Measurements from ENCODE around the gene PIK3R5.

PIK3R5 gene

DNA sequence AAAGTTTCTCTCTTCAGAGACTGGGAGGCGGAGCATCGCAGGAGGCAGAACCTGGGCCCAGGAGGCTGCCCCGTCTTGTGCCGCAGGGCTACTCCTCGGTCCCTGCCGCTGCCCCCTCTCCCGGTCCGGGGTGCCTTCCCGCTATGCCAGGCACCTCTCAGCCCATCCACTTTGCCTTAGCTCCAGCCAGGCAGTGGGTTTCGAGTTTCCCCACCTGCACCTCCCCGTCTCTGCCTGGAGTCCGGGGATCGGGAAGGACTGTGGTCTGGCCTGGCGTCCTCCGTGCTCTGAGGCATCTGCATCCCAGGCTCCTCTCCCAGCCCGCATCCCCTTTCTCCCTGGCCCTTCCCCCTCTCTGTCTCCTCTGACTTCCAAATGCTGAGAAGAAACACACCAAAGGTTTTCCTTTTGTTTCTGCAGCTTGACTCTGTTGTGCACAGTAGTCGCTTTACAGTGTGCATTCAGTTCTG is 71.3 kb downstream of the PIK3R5 start:
- no peak for DNase-seq

DNA sequence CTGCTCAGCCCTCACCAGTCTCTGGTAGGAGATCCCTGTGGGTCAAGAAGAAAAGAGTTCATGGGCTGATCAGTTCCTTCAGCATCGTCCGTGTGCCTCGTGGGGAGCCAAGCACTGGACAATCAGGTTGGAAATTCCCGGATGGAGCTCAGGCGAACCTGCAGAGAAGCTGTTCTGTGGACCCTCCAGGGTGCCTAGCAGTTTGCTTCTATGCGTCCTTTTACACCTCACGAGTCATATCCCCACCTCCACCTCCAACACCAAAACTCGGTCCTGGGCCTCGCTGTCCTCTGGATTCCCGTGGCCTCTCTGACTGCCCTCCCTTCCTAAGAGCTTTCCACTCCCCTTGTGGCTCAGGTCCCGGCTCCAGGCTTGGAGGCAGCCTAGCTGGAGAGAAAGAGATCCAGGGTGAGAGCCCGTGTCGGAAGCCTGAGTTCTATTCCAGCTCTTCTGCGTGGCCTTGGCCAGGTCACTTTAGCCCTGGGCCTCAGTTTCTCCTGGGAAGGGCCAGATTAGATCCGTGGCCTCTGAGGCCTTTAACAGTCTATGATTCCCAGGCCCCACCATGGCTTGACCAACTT is 71.8 kb downstream of the PIK3R5 start:
- DNase-seq, result no peak

DNA sequence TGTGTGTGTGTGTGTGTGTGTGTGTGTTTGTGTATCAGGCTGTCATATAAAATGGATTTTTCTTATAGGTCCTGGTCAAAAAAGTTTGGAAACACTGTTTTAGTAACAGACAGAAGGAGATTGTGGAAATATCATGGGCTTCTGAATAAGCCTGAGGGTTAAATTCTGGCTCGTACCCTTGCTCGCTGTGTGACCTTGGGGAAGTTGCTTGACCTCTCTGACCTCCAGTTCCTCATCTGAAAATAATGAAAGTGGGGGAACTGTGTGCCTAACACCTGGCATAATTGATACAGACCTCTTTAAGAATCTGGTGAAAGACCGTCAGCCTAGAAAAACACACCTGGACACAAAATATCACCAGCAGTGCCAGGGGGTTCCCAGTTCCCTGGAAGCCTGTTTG is 72.4 kb downstream of the PIK3R5 start:
- no peak for DNase-seq

DNA sequence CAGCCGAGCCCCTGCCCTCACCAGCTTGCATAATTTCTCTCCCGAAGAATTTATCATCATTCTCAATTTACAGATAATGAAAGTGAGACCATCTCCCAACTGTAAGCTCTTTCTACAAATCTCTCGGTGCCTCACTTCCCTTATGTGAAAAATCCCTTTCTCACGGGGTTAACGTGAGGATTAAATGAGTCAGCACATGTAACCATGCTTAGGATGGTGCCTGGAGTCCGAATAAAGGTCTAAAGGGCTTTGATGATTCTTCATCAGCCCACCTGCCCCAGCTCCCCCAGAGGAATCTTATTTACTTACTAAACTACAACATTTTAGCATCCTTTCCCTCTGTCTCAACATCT is 73.2 kb downstream of the PIK3R5 start:
- DNase-seq, result no peak

DNA sequence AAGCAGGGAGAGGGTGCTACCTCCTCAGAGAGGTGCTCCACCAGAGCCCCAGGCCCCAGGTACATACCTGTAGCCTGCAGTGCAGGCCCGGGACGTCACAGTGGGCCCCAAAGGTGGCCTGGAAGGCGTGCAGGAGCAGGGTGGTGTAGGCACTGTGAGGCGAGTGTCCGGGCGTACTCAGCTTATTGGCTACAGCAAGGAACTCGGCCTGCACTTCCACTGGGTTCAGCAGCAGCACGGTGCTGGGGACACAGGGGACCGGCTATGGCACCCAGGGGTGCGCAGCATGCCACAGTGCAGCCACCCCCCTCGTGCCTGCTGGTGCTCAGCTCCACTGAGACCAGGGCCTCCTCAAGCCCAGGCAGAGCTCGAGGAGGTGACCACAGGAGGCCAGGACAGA is 74.8 kb downstream of the PIK3R5 start:
- no peak for DNase-seq

DNA sequence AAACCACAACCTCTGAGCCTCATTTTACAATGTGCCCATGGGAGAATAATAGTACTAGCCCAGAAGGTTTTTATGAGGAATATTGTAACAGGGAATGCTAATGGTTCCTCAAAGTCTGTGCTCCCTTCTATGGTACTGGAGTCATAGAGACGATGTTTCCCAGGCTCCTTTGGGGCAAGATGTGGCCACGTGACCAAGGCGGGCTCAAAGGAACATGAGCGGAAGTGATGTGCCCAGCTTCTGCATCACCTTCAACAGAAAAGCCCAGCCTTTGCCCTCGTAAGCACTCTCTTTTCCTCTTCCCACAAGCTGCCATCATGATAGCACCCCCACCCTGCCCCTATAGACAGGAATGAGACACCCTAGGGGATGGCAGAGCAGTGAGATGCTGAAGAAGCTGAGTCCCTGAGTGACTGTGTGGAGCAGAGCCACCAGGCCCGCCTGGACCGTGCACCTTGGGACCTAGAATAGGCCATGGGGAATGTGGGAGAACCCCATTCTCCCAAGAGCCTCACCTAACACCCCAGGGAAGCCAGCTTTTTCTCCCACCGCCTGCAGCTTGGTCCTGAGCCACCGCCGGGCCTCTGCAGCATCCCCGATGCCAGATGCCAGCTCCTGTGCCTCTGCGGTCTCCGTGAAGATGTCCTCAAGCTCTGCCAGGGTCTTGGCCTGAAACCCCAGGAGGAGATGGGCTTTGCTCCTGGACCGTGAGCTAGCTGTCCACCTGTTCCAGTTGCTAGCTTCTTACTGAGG is 75.9 kb downstream of the PIK3R5 start:
- no peak for DNase-seq

DNA sequence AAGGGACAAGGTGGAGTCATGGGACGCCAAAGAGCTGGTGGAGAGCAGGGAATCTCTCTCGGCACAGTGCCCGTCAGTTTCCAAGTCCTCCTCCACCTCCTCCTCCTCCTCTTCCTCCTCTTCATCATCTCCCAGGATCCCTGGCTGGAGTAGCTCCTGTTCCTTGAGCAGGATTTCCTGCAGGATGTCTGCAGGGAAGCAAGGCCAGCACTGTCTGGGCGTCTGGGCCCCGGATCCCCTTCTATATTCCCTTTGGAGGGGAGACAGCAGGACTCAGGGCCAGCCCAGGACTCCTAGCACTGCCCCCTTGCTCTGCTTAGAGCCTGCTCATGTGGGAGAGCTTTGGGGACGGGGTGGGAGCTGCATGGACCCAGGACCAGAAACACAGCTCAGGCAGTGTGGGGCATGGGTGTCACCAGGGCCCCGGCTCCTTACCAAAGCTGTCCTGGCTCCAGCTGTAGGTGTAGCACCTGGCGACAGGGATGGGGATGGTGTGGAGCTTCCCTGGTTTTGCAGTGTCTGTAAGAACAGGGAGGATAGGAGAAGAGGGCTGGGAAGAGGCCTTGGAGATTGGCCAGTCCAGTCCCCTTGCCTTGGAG is 76.7 kb downstream of the PIK3R5 start:
- no peak for DNase-seq

DNA sequence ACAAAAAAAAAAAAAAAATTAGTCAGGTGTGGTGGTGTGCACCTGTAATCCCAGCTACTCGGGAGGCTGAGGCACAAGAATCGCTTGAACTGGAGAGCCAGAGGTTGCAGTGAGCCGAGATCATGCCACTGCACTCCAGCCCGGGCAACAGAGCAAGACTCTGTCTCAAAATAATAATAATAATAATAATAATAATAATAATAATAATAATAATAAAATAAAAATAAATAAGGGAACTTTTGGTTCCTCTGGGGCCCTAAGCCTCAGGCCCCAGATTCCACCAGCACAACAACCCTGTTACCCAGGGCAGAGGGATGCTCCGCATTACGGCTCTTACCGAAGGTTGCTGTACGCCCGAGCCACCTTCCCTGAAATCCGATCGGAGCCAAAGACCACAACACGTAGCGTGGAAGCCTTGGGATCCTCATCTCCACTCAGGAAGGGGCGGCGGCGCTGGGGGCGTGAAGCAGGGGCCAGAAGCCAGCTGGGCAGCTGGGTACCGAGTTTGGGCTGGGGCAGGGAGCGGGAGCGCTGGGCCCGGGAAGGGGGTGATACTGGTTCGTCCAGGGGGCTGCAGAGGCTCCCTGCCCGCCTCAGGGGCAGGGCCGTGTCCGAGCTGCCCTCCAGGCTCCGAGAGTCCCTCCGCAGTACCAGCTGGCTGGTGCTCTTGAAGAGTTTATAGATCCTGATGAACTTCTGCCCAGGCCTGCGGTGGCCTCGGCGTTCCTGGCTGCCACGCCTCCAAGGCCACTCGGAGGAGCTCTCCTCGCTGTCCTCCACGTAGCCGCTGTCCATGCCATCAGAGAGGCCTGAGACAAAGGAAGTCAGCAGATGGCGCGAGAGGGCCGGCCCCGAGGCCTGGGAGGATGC is 77.4 kb downstream of the PIK3R5 start:
- DNase-seq, result no peak

DNA sequence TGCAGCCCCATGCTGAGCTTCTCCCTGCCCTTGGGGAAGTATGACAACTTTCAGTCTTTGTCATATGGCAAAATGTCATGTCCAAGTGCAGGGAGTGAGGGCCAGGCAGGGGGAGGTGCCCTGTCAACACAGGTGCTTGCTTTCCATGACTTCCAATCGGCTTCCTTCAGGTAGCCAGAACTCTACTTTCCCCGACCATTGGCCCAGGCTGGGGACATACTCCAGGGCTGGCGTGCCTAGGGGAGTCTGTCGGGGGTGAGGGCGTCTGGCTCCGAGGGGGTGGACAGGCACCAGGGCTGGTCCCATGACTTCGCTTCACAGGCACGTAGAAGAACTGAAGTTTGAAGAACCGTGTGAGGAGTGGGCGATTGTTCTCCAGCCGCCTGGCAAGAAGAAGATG is 78.2 kb downstream of the PIK3R5 start:
- no peak for DNase-seq

DNA sequence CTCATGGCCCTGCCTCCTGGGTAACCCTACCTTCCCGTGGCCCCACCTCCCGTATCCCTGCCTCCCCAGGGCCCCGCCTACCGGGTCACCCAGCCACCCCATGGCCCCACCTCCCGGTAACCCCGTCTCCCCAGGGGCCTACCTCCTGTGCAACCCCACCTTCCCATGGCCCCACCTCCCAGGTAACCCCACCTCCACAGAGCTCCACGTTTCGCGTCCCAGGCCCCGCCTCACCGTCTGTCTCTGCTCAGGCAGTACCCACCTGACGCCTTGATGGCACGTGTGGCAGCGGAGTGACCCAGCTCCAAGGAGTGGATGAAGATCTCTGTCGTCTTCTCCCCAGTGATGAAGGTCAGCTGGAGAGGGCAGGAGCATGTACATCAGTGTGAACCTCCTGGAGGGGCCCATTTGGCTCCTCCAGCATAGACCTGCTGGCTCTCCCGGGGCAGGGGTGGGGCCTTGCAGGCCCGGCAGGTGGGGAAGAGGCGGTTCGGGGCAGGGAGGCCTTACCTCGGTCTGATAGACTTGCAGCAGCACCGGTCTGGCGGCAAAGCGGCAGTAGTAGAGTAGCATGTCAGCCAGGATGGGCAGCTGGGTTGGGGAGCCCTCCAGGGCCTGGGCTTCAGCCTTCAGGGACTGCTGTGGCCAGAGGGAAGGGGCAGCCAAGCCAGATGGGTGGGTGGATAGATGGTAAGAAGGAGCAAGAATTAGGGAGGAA is 79.4 kb downstream of the PIK3R5 start:
- DNase-seq, result no peak

DNA sequence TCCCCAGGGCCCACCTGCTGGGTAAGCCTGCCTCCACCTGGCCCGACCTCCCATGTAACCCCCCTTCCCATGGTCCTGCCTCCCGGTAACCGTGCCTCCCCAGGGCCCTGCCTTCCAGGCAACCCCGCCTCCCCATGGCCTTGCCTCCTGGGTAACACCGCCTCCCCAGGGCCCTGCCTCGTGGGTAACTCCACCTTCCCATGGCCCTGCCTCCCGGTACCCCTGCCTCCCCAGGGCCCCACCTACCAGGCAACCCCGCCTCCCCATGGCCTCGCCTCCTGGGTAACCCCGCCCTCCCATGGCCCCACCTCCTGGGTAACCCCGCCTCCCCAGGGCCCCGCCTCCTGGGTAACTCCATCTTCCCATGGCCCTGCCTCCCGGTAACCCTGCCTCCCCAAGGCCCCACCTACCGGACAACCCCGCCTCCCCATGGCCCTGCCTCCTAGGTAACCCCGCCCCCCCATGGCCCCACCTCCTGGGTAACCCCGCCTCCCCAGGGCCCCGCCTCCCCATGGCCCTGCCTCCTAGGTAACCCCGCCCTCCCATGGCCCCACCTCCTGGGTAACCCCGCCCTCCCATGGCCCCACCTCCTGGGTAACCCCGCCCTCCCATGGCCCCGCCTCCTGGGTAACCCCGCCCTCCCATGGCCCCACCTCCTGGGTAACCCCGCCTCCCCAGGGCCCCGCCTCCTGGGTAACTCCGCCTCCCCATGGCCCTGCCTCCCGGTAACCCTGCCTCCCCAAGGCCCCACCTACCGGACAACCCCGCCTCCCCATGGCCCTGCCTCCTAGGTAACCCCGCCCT is 80.1 kb downstream of the PIK3R5 start:
- peak; percentile 23 to 36 for DNase-seq

DNA sequence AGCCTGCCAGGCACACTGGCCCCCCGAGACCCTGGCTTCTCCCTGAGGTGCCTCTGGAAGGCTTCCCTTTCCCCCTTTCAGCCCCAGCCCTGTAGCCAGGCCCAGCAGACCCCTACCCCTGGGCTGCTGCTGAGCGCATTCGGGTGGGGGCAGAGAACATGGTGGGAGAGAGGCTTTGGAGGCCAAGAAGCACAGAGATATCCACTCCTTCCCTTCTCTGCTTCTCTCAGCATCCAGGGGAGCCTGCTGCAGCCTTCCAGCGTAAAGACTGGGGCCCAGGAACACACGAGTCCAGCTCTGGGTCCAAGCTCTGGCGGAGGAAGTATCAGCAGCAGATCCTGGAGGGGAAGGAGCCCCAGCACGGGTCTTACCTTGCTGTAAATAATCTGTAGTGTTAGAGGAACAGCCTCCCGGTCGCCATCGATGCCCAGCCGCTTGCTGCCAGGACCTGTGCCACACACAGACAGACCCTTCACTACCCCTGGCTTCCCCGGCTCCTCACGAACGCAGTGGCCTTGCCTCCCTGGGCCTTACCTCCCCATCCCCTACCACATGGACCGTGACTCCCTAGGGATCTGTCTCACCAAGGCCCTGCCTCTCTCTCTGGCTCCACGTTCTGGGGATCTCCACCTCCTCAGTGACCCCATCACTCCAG is 81.0 kb downstream of the PIK3R5 start:
- DNase-seq, result no peak

DNA sequence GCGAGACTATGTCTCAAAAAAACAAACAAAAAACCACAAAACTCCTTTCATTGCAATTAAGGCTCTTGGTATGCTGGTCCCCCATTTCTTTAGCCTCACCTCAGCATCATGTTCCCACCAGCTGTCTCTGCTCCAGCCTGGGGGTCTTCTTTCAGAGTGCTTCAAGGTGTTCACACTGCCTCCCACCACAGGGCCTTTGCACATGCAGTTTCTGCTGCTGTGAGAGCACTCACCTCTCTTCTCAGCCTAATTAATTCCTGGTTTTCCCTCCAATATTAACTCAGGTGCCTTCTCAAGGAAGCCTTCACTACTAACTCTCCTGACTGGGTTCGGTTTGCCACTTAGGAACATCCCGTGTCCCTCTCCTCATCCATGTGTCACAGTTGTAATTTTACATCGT is 82.2 kb downstream of the PIK3R5 start:
- DNase-seq, result no peak

DNA sequence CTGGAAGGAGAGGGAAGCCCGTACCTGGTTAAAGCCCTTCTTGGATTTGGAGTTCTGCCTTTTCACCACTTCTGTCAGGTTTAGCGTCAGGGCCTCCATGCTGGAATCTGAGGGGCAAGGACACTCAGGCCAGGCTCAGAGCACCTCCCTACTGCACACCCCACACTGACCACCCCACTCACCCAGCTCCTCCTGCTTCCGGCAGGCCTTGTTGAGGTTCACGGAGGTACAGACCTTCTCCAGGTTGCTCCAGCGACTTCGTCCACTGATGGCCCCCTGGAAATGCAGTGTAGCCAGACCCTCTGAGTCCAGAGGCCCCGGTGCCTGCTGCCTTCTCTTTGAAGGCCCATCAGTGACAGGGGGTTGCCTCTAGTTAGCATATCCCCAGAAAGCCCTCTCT is 83.9 kb downstream of the PIK3R5 start:
- no peak for DNase-seq

DNA sequence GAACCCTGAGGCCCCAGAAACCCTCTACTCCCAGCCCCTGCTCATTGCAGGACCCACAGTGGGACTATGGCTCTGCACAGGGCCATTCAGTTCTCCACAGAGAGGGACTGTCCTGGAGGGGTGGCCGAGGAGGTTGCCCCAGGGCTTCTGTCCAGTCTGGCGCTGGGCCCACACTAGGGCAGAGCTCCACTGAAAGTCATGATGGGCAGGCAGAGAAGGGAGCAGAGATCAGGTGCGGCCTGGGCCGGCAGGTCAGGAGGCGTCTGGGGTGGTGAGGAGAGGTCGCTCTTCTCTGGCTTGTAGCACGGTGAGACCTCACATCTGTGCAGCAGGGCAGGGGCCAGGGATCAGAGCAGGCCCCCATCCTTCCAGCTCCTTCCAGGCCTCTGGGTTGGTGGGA is 85.0 kb downstream of the PIK3R5 start:
- DNase-seq, result no peak

DNA sequence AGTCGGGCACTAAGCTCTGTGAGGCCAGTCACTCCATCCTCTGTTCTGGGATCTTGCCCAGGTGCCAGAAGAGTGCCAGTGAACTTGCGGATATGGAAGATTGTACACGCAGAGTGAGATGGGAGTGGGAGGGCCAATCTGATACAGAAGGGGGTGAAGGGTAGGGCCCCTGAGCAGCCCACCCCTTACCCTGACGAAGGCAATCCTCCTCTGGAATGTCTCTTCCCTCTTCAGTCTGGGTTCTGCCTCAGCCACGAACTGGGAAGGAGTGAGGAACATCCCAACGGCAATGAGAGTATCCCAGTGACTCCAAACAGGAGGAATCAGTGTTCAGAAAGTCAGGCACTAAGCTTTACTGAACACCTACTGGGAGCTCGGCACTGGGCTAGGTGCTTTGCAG is 86.1 kb downstream of the PIK3R5 start:
- DNase-seq, result no peak

DNA sequence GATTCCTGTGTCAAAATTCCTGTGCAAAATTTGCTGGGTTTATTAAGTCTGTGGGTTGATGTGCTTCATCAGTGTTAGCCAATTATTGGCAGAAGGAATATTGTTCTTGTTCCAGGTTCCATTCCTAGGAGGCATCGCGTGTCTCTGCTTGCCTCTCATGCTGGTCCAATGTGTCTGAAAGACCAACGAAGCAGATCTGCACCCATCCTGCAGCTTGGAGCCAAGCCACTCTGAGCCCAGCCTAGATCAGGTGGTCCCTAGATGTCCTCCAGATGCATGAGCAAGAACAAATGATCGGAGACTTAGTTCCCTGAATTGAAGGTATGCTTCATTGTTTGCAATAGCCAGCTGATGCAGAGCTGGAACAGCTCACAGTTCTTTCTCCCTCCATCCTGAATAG is 87.5 kb downstream of the PIK3R5 start:
- DNase-seq, result no peak

DNA sequence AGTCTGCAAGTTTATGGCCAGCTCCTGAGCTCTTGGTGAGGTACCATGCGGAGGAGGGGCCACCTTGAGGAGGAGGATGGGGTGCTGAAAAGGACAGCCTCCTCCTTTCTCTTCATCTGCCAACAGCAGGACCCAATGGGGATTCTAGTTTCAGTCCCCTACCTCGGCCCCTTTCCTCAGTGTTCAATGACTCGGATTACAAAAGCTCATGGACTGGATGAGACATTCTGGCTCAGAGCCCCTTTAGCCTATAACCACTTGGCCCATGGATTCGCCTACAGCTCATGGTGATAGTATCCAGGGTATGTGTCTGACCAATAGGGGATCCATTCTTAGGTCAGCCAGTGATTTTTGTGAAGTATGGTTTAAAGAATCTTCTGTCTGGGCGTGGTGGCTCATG is 89.5 kb downstream of the PIK3R5 start:
- DNase-seq, result no peak

DNA sequence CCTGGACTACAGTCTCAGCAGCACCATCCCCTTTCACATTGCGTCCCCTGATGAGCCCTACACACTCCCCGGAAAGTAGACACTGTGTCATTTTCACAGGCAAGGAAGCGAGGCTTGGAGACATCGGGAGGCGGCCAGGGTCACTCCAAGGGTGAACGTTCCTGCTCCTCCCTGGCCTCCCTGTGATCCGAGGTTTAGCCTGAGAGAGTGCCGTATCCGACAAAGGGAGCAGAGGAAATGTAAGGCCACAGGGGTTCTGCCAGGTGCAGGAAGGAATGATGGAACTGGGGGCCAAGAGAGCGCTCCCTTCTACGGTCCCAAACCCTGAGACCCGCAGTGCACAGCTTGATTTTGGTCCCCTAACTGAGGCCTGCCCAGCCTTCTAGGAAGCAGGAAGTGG is 90.1 kb downstream of the PIK3R5 start:
- no peak for DNase-seq

DNA sequence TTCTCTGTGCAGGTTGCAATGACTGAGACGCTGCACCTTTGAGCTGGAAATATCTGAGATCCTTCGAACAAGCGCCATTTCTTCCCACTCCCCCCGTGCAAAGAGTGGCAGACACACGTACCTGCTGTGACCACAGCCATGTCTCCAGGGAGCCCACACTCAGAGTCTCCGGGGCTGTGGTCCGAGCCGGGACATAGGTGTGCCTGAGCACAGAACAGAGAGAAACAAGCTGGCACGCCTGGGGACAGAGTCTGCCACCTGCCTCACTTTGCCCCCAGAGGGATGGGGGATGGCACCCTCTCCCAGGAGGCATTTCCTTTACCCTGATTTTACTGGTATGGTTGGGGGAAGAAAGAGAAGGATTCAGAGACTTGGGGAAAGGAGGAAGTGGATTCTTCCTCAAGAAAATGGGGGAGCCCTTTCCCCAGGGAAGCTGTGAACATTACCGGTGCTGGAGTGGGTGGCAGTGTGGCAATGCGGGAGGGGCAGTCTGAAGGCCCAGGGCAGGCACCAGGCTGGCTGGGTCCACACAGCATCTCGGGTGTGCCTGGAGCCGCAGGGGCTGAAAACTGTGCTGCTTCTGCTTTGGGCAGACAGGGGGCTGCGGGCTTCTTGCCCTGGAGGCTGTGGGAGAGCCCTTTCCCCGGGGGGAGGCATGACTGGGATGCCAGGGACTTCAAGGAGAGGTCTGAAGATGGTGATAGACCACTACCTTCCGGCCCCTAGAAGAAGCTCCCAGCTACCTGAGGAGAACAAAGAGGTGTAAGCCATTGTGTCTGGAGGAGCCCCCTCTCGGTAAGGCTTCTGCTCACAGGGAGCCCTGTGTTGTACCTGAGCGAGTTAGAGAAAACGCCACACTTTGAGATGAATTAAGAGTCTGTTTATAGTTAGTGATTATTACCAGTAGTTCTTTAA is 91.4 kb downstream of the PIK3R5 start:
- no peak for DNase-seq
